ENCODE results near the gene CDH13.

DNA sequence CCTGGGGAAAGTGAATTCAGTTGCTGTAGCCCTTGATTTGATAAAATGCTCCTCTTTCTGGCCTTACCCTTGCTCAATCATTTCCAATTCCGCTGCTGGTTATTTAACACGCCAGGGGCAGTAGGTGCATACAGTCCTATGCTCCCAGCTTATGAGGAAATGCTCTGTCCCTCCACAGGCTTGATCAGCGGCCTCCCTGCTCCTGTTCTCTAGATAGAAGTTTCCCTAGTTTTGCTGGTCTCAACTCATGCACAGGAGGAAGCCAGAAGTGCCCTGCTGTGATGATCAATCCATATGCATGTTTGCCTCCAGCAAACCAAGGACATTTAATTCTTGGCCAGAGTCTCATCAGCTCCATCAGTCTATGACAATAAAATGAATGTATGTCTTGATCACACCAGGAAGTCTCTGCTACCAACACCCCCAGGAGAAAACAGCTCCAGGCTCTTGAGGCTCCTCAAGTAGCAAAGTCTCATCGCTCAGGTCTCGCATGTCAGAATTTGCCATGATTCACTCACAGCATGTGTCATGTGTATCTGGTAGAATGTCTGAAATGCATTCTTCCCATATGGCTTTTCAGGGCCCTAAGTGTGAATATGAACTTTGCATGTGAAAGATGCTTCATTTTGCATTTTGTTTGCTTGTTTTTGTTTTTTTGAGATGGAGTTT, 208.9 kb downstream of the CDH13 start:
- TF ChIP-seq, protein P1, sequence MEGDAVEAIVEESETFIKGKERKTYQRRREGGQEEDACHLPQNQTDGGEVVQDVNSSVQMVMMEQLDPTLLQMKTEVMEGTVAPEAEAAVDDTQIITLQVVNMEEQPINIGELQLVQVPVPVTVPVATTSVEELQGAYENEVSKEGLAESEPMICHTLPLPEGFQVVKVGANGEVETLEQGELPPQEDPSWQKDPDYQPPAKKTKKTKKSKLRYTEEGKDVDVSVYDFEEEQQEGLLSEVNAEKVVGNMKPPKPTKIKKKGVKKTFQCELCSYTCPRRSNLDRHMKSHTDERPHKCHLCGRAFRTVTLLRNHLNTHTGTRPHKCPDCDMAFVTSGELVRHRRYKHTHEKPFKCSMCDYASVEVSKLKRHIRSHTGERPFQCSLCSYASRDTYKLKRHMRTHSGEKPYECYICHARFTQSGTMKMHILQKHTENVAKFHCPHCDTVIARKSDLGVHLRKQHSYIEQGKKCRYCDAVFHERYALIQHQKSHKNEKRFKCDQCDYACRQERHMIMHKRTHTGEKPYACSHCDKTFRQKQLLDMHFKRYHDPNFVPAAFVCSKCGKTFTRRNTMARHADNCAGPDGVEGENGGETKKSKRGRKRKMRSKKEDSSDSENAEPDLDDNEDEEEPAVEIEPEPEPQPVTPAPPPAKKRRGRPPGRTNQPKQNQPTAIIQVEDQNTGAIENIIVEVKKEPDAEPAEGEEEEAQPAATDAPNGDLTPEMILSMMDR (IDR thresholded peaks at IDR 0.05; ENCODE audit: low read length) = no peak
- no peak for TF ChIP-seq EZH2phosphoT487 (IDR thresholded peaks at IDR 0.05; ENCODE audit: low read length)
- no peak for TF ChIP-seq EZH2 (optimal IDR thresholded peaks at IDR 0.05; ENCODE audit: low read depth, low read length)
